HEK293T (cell line): ENCODE data around the gene PEX11B.

ENCODE experiments used
- BHLHE40 ChIP-seq: fragments of 450-650 bp; IDR thresholded peaks from 2 replicates; pipeline ENCODE4 v1.6.1; 2016; ENCODE audit warnings: mild to moderate bottlenecking, moderate library complexity, borderline replicate concordance
- FOXK2 ChIP-seq: fragments of 450-650 bp; IDR thresholded peaks from 2 replicates; pipeline ENCODE4 v1.6.1; 2016; ENCODE audit warnings: mild to moderate bottlenecking
- NFRKB ChIP-seq: fragments of 450-650 bp; IDR thresholded peaks from 2 replicates; pipeline ENCODE4 v1.6.1; 2016; ENCODE audit warnings: mild to moderate bottlenecking, moderate library complexity
- SP1 ChIP-seq: fragments of 450-650 bp; IDR thresholded peaks from 2 replicates; pipeline ENCODE4 v1.6.1; 2017
- ZNF384 ChIP-seq: fragments of 450-650 bp; IDR thresholded peaks from 2 replicates; pipeline ENCODE4 v1.6.1; 2016
- TF ChIP-seq, protein P1 (sequence below): fragments of 450-650 bp; IDR thresholded peaks from 2 replicates; pipeline ENCODE4 v1.6.1; 2016

- TF ChIP-seq SP1, result no peak
- no peak for TF ChIP-seq NFRKB
- TF ChIP-seq, protein P1, sequence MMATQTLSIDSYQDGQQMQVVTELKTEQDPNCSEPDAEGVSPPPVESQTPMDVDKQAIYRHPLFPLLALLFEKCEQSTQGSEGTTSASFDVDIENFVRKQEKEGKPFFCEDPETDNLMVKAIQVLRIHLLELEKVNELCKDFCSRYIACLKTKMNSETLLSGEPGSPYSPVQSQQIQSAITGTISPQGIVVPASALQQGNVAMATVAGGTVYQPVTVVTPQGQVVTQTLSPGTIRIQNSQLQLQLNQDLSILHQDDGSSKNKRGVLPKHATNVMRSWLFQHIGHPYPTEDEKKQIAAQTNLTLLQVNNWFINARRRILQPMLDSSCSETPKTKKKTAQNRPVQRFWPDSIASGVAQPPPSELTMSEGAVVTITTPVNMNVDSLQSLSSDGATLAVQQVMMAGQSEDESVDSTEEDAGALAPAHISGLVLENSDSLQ, result no peak
- no peak for TF ChIP-seq BHLHE40
- no peak for TF ChIP-seq ZNF384
- TF ChIP-seq FOXK2, result no peak
Observed at GRCh38 chr1:145964328-145965118, 46.0 kb upstream of the PEX11B start, which contains the start of the genes ANKRD34A and POLR3GL.
